Neural cell (in vitro differentiated cells): Measurements from ENCODE around the gene DLAT. TPM values are rescaled to one million over a fixed set of nuclear protein-coding genes. Genes with fewer than 3 reads are reported as not detected.

Experiments used
- polyA plus RNA-seq: library from polyadenylated mRNA; depleted of rRNA; stranded (reverse); fragments of >200 nt; gene quantifications from 2 replicates; pipeline ENCODE4 v1.2.3, GENCODE V29; 2014
- small RNA-seq, 3 experiments: library from RNA; depleted of rRNA; stranded (forward); fragments of <200 nt; gene quantifications; one replicate each; pipeline ENCODE3, GENCODE V24; 2012

Gene DLAT
- polyA plus RNA-seq, 1 donor from 2014 or later = 38.3 TPM

Small RNA genes within 50 kb of the gene (small RNA-seq; reads per million reads assigned to genes)
- gene AP000907.3 (0 to 0.03 (median 0) reads per million in 3 experiments), gene RNU6-893P (0 to 0.08 (median 0.03) reads per million in 3 experiments)

Other genes starting within 250 kb of the DLAT start
- 82.0 and 92.1 TPM in 2 replicates for gene ALG9, start 153.8 kb upstream of the DLAT start, polyA plus RNA-seq
- 3.0 and 3.1 TPM in 2 replicates for gene FDXACB1, start 146.2 kb upstream of the DLAT start, polyA plus RNA-seq
- gene CFAP68, start 145.9 kb upstream of the DLAT start, polyA plus RNA-seq = 22.0 and 28.1 TPM in 2 replicates
- gene CRYAB, start 113.6 kb upstream of the DLAT start, polyA plus RNA-seq = not detected in 2 replicates
- not detected in 2 replicates for gene HSPB2, start 112.7 kb upstream of the DLAT start, polyA plus RNA-seq
- gene C11orf52, start 106.5 kb upstream of the DLAT start, polyA plus RNA-seq = not detected in 2 replicates
- 54.6 and 59.9 TPM in 2 replicates for gene DIXDC1, start 88.1 kb upstream of the DLAT start, polyA plus RNA-seq
- 4.7 and 12.2 TPM in 2 replicates for gene PIH1D2, start 48.6 kb downstream of the DLAT start, polyA plus RNA-seq
- 37.0 and 37.7 TPM in 2 replicates for gene NKAPD1, start 48.9 kb downstream of the DLAT start, polyA plus RNA-seq
- gene TIMM8B, start 61.3 kb downstream of the DLAT start, polyA plus RNA-seq = 121 and 139 TPM in 2 replicates
- 34.7 and 40.3 TPM in 2 replicates for gene SDHD, start 61.5 kb downstream of the DLAT start, polyA plus RNA-seq
- not detected in 2 replicates for gene IL18, start 138.7 kb downstream of the DLAT start, polyA plus RNA-seq
- gene TEX12, start 142.0 kb downstream of the DLAT start, polyA plus RNA-seq = 0.36 and 0.51 TPM in 2 replicates
- 6.7 and 7.4 TPM in 2 replicates for gene BCO2, start 150.1 kb downstream of the DLAT start, polyA plus RNA-seq
- 134 and 160 TPM in 2 replicates for gene PTS, start 201.0 kb downstream of the DLAT start, polyA plus RNA-seq
- gene PLET1, start 235.5 kb downstream of the DLAT start, polyA plus RNA-seq = not detected in 2 replicates